H9 (cell line): ENCODE data around the gene FOXO1. TPM values are rescaled to one million over a fixed set of nuclear protein-coding genes. Genes with fewer than 3 reads are reported as not detected.

Source experiments
- DNase-seq: peaks from one replicate; pipeline ENCODE4 v3.0.0-alpha.2; 2017
- H2AFZ ChIP-seq: one replicate; pipeline ENCODE4 v1.6.1; 2013; ENCODE audit warnings: mild to moderate bottlenecking, low read length, control low read depth, moderate library complexity
- H2AK5ac ChIP-seq: 2 replicates; pipeline ENCODE4 v1.6.1; 2013; ENCODE audit warnings: low read length, control low read depth, mixed read lengths; ENCODE audit not compliant: insufficient read length
- H2BK120ac ChIP-seq: one replicate; pipeline ENCODE4 v1.6.1; 2013; ENCODE audit warnings: low read depth, mild to moderate bottlenecking, low read length, control low read depth, inconsistent platforms; ENCODE audit not compliant: poor library complexity, severe bottlenecking
- H2BK12ac ChIP-seq: 2 replicates; pipeline ENCODE4 v1.6.1; 2013; ENCODE audit warnings: low read length, control low read depth, mixed read lengths, low read depth; ENCODE audit not compliant: insufficient read length
- H2BK15ac ChIP-seq: 2 replicates; pipeline ENCODE4 v1.6.1; 2013; ENCODE audit warnings: low read depth, low read length, control low read depth
- H2BK20ac ChIP-seq: one replicate; pipeline ENCODE4 v1.6.1; 2013; ENCODE audit warnings: low read depth, mild to moderate bottlenecking, low read length, control low read depth, inconsistent platforms; ENCODE audit not compliant: poor library complexity, severe bottlenecking
- H2BK5ac ChIP-seq: 2 replicates; pipeline ENCODE4 v1.6.1; 2013; ENCODE audit warnings: low read length, control low read depth, mixed read lengths; ENCODE audit not compliant: insufficient read length
- H3K14ac ChIP-seq: 2 replicates; pipeline ENCODE4 v1.6.1; 2013; ENCODE audit warnings: low read length, control low read depth; ENCODE audit not compliant: insufficient read depth
- H3K18ac ChIP-seq: 2 replicates; pipeline ENCODE4 v1.6.1; 2013; ENCODE audit warnings: low read depth, mild to moderate bottlenecking, mixed read lengths, low read length, control low read depth; ENCODE audit not compliant: insufficient read length
- H3K23ac ChIP-seq: 2 replicates; pipeline ENCODE4 v1.6.1; 2013; ENCODE audit warnings: low read length, control low read depth, mixed read lengths, low read depth; ENCODE audit not compliant: insufficient read length
- H3K23me2 ChIP-seq: 2 replicates; pipeline ENCODE4 v1.6.1; 2013; ENCODE audit warnings: low read depth, mild to moderate bottlenecking, mixed read lengths, low read length, control low read depth; ENCODE audit not compliant: insufficient read length, poor library complexity, severe bottlenecking
- H3K27ac ChIP-seq: 2 replicates; pipeline ENCODE4 v1.5.1; 2013; ENCODE audit warnings: low read length, control low read depth, mixed read lengths, low read depth; ENCODE audit not compliant: insufficient read length
- H3K27me3 ChIP-seq: 2 replicates; pipeline ENCODE4 v1.6.1; 2013; ENCODE audit warnings: low read length, control low read depth, inconsistent platforms; ENCODE audit not compliant: insufficient read depth
- H3K4ac ChIP-seq: 2 replicates; pipeline ENCODE4 v1.6.1; 2013; ENCODE audit warnings: low read depth, mild to moderate bottlenecking, control low read depth, inconsistent platforms, low read length, moderate library complexity
- H3K4me1 ChIP-seq: 2 replicates; pipeline ENCODE4 v1.6.1; 2013; ENCODE audit warnings: low read length, control low read depth, inconsistent platforms; ENCODE audit not compliant: insufficient read depth
- H3K4me2 ChIP-seq: 2 replicates; pipeline ENCODE4 v1.6.1; 2013; ENCODE audit warnings: low read length, control low read depth, mixed read lengths; ENCODE audit not compliant: insufficient read length, insufficient read depth
- H3K56ac ChIP-seq: 2 replicates; pipeline ENCODE4 v1.6.1; 2013; ENCODE audit warnings: low read depth, mild to moderate bottlenecking, mixed read lengths, low read length, control low read depth; ENCODE audit not compliant: insufficient read length
- H3K79me1 ChIP-seq: 2 replicates; pipeline ENCODE4 v1.6.1; 2013; ENCODE audit warnings: low read depth, mild to moderate bottlenecking, moderate library complexity, low read length, control low read depth, inconsistent platforms; ENCODE audit not compliant: insufficient read depth, poor library complexity, severe bottlenecking
- H3K79me2 ChIP-seq: 2 replicates; pipeline ENCODE4 v1.6.1; 2013; ENCODE audit warnings: low read length, control low read depth, inconsistent platforms; ENCODE audit not compliant: insufficient read depth
- H3K9ac ChIP-seq: 2 replicates; pipeline ENCODE4 v1.6.1; 2013; ENCODE audit warnings: low read length, control low read depth, mixed read lengths; ENCODE audit not compliant: insufficient read length; ENCODE audit errors: extremely low read depth
- H3K9me3 ChIP-seq: one replicate; pipeline ENCODE4 v1.6.1; 2013; ENCODE audit warnings: low read depth, low read length, inconsistent platforms; ENCODE audit not compliant: control insufficient read depth
- H3T11ph ChIP-seq: one replicate; pipeline ENCODE4 v1.6.1; 2013; ENCODE audit warnings: mild to moderate bottlenecking, low read length, control low read depth, inconsistent platforms
- H4K20me1 ChIP-seq: one replicate; pipeline ENCODE4 v1.6.1; 2013; ENCODE audit not compliant: control insufficient read depth, insufficient read length, insufficient read depth
- H4K5ac ChIP-seq: 2 replicates; pipeline ENCODE4 v1.6.1; 2013; ENCODE audit warnings: low read depth, mild to moderate bottlenecking, mixed read lengths, low read length, control low read depth; ENCODE audit not compliant: insufficient read length
- H4K8ac ChIP-seq: replicated peaks from 2 replicates; pipeline ENCODE4 v1.6.1; 2013; ENCODE audit warnings: low read length, control low read depth, mixed read lengths, low read depth; ENCODE audit not compliant: insufficient read length
- H4K91ac ChIP-seq: 2 replicates; pipeline ENCODE4 v1.6.1; 2013; ENCODE audit warnings: low read depth, mild to moderate bottlenecking, moderate library complexity, mixed read lengths, low read length, control low read depth; ENCODE audit not compliant: insufficient read length
- H3K27ac Mint-ChIP-seq, 3 experiments: 2 replicates in 2 of 3; 3 replicates in 1 of 3; pipeline ENCODE4 v1.8.0; 2020 to 2021; ENCODE audit warnings: mixed read lengths in 3 of 3, mild to moderate bottlenecking in 1 of 3, moderate library complexity in 1 of 3
- H3K27me3 Mint-ChIP-seq: 2 replicates; pipeline ENCODE4 v1.8.0; 2021; ENCODE audit warnings: low read depth, mild to moderate bottlenecking, moderate library complexity, mixed read lengths
- H3K36me3 Mint-ChIP-seq, 3 experiments: 2 replicates in 2 of 3; 3 replicates in 1 of 3; pipeline ENCODE4 v1.8.0; 2020 to 2021; ENCODE audit warnings: low read depth in 3 of 3, mixed read lengths in 3 of 3; ENCODE audit not compliant: insufficient read depth in 1 of 3
- H3K4me1 Mint-ChIP-seq, 2 experiments: 2 replicates each; pipeline ENCODE4 v1.8.0; 2020; ENCODE audit warnings: mixed read lengths in 2 of 2
- H3K4me3 Mint-ChIP-seq, 2 experiments: 2 replicates in 1 of 2; 3 replicates in 1 of 2; pipeline ENCODE4 v1.8.0; 2020 to 2021; ENCODE audit warnings: mild to moderate bottlenecking in 2 of 2, mixed read lengths in 2 of 2, moderate library complexity in 1 of 2
- H3K9me3 Mint-ChIP-seq, 2 experiments: 2 replicates in 1 of 2; 3 replicates in 1 of 2; pipeline ENCODE4 v1.8.0; 2020; ENCODE audit warnings: mild to moderate bottlenecking in 2 of 2, mixed read lengths in 2 of 2, moderate library complexity in 1 of 2
- CTCF ChIP-seq: fragments of 200-600 bp; sonication (generic); conservative IDR thresholded peaks from 3 replicates; pipeline ENCODE4 v1.8.0; 2021; ENCODE audit warnings: antibody characterized with exemption, mild to moderate bottlenecking
- WGBS: extraction: QIAGEN DNeasy Blood & Tissue Kit; methylation state at CpG from one replicate; pipeline ENCODE4 v1.1.7; 2013; ENCODE audit warnings: missing lambda C conversion rate, low lambda C conversion rate, mixed read lengths; ENCODE audit not compliant: insufficient read length; ENCODE audit errors: extremely low coverage; 5-methylcytosine and 5-hydroxymethylcytosine counted together
- total RNA-seq: library from RNA; stranded (reverse); gene quantifications from 2 replicates; pipeline ENCODE4 v1.2.1, GENCODE V29; 2021

FOXO1 gene
- total RNA-seq, 1 experiment from 2014 or later: 44.6 TPM

GRCh38 chr13:40580566-40581276 lies 85.7 kb downstream of the FOXO1 start:
- peak overlapping the region in 2 of 3 experiments; percentile 0 to 60; a peak in 1 of 7 replicates for H3K27ac Mint-ChIP-seq
- Histone ChIP-seq H2BK5ac (no peak overlapping the region), H3K4ac (no peak overlapping the region), H3T11ph (no peak overlapping the region), H2BK12ac (no peak overlapping the region), H3K18ac (no peak overlapping the region), H3K27me3 (no peaks in the 10 kb centered on the region), H4K8ac (no peak overlapping the region), H4K5ac (no peak overlapping the region), H3K9ac (no peak overlapping the region), H4K91ac (no peak overlapping the region), H4K20me1 (no peaks in the 10 kb centered on the region), H3K79me2 (peaks cover 54% of the 10 kb centered on the region; the same call in 1 of the 2 replicates), H3K14ac (no peak overlapping the region), H3K23ac (no peak overlapping the region), H2BK15ac (no peak overlapping the region), H3K27ac (no peak overlapping the region), H3K23me2 (no peaks in the 10 kb centered on the region), H2BK120ac (no peak overlapping the region), H3K56ac (no peak overlapping the region), H3K9me3 (no peaks in the 10 kb centered on the region), H3K79me1 (peaks cover 11% of the 10 kb centered on the region), H2BK20ac (no peak overlapping the region), H2AFZ (no peak overlapping the region), H3K4me2 (no peak overlapping the region), H3K4me1 (peaks cover 16% of the 10 kb centered on the region), H2AK5ac (no peak overlapping the region)
- no peak for TF ChIP-seq CTCF
- no peaks in the 10 kb centered on the region for H3K27me3 Mint-ChIP-seq
- H3K9me3 Mint-ChIP-seq: peaks cover 15 to 18% of the 10 kb centered on the region in 2 experiments
- H3K36me3 Mint-ChIP-seq: peaks cover 10 to 27% (median 16%) of the 10 kb centered on the region in 3 experiments
- H3K4me1 Mint-ChIP-seq: peaks cover 61 to 67% of the 10 kb centered on the region in 2 experiments
- DNase-seq: no peak
- no peak overlapping the region for H3K4me3 Mint-ChIP-seq
- WGBS: no CpG with 5 or more reads among the region's 7 CpGs
